ENCODE measurements around the gene NSMCE3.

Gene NSMCE3

GRCh38 chr15:29222129-29222853 lies 47.3 kb downstream of the NSMCE3 start:
- no peak for TF ChIP-seq CTCF (IDR thresholded peaks at IDR 0.05; ENCODE audit: low read depth, low read length, missing control alignments)
- no peak overlapping the region for H3K4me3 ChIP-seq (ENCODE audit: low read depth, low read length)
- DNase-seq (ENCODE audit: low read depth), result no peak

- no peak for TF ChIP-seq CTCF (IDR thresholded peaks at IDR 0.05; ENCODE audit: low read depth, low read length, missing control alignments)
- no peak for DNase-seq (ENCODE audit: low read depth)
- H3K4me3 ChIP-seq (ENCODE audit: low read depth, low read length), result no peak overlapping the region
Observed at GRCh38 chr15:29220852-29221251, 48.8 kb downstream of the NSMCE3 start.

GRCh38 chr15:29216955-29217354 lies 52.7 kb downstream of the NSMCE3 start:
- TF ChIP-seq CTCF (IDR thresholded peaks at IDR 0.05; ENCODE audit: low read depth, low read length, missing control alignments), result no peak
- DNase-seq (ENCODE audit: low read depth), result no peak
- no peak overlapping the region for H3K4me3 ChIP-seq (ENCODE audit: low read depth, low read length)

Data from GM12864 (cell line).